Measurements from ENCODE around the gene TMEM259. TPM values are rescaled to one million over a fixed set of nuclear protein-coding genes. Genes with fewer than 3 reads are reported as not detected.

Gene TMEM259
- total and polyA plus RNA-seq, 9 of the 15 experiments (the other 6 are each of a cell fraction or from before 2014, with no cell fraction given) = 0.52 to 231 (median 63.6) TPM

DNA sequence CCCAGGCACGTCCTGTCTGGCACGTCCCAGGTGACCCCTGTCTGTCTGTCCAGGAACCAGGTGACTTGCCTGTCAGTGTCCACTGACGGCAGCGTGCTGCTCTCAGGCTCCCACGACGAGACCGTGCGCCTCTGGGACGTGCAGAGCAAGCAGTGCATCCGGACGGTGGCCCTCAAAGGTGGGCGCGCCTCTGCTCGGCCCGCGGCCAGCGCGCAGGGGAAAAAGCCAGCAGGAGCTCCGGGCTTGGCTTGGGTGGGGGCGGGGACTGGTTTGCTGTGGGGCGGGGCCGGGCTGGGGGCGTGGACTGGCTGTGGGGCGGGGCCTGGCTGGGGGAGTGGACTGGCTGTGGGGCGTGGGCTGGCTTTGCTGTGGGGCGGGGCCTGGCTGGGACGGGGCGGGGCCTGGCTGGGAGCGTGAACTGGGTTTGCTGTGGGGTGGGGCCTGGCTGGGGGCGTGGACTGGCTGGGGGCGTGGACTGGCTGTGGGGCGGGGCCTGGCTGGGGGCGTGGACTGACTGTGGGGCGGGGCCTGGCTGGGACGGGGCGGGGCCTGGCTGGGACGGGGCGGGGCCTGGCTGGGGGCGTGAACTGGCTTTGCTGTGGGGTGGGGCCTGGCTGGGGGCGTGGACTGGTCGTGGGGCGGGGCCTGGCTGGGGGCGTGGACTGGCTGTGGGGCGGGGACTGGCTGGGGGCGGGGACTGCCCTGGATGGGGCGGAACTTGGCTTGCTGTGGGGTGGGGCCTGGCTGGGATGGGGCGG, 29.6 kb downstream of the TMEM259 start (continued):
- TF ChIP-seq, protein P1, sequence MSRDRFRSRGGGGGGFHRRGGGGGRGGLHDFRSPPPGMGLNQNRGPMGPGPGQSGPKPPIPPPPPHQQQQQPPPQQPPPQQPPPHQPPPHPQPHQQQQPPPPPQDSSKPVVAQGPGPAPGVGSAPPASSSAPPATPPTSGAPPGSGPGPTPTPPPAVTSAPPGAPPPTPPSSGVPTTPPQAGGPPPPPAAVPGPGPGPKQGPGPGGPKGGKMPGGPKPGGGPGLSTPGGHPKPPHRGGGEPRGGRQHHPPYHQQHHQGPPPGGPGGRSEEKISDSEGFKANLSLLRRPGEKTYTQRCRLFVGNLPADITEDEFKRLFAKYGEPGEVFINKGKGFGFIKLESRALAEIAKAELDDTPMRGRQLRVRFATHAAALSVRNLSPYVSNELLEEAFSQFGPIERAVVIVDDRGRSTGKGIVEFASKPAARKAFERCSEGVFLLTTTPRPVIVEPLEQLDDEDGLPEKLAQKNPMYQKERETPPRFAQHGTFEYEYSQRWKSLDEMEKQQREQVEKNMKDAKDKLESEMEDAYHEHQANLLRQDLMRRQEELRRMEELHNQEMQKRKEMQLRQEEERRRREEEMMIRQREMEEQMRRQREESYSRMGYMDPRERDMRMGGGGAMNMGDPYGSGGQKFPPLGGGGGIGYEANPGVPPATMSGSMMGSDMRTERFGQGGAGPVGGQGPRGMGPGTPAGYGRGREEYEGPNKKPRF (IDR thresholded peaks at IDR 0.05; ENCODE audit: low read depth, low read length) = no peak
- TF ChIP-seq, protein P2, sequence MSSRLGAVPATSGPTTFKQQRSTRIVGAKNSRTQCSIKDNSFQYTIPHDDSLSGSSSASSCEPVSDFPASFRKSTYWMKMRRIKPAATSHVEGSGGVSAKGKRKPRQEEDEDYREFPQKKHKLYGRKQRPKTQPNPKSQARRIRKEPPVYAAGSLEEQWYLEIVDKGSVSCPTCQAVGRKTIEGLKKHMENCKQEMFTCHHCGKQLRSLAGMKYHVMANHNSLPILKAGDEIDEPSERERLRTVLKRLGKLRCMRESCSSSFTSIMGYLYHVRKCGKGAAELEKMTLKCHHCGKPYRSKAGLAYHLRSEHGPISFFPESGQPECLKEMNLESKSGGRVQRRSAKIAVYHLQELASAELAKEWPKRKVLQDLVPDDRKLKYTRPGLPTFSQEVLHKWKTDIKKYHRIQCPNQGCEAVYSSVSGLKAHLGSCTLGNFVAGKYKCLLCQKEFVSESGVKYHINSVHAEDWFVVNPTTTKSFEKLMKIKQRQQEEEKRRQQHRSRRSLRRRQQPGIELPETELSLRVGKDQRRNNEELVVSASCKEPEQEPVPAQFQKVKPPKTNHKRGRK (tag; IDR thresholded peaks at IDR 0.05) = no peak
- peak; percentile 65 for TF ChIP-seq FIP1L1 (IDR thresholded peaks at IDR 0.05; ENCODE audit: low read depth, low read length, poor library complexity, severe bottlenecking)
- TF ChIP-seq HDAC3 (IDR thresholded peaks at IDR 0.05; ENCODE audit: borderline replicate concordance, partially characterized antibody) = no peak
- TF ChIP-seq MAZ (CRISPR knock-in tag; conservative IDR thresholded peaks at IDR 0.05 in 1 of 2, IDR thresholded peaks at IDR 0.05 in 1 of 2) = 0 out of 4 replicates have a peak, but pooled peaks of 1 of the 2 experiments have one; percentile 23
- TF ChIP-seq PRMT5 (CRISPR knock-in tag; IDR thresholded peaks at IDR 0.05) = no peak
- TF ChIP-seq, protein P3, sequence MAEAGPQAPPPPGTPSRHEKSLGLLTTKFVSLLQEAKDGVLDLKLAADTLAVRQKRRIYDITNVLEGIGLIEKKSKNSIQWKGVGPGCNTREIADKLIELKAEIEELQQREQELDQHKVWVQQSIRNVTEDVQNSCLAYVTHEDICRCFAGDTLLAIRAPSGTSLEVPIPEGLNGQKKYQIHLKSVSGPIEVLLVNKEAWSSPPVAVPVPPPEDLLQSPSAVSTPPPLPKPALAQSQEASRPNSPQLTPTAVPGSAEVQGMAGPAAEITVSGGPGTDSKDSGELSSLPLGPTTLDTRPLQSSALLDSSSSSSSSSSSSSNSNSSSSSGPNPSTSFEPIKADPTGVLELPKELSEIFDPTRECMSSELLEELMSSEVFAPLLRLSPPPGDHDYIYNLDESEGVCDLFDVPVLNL (CRISPR knock-in tag; IDR thresholded peaks at IDR 0.05; ENCODE audit: low read depth) = no peak
- peak; percentile 22 for TF ChIP-seq HMGN3 (IDR thresholded peaks at IDR 0.05; ENCODE audit: borderline replicate concordance, extremely low read depth, insufficient read length, low read depth, low read length)
- TF ChIP-seq ZBTB7A (IDR thresholded peaks at IDR 0.05; ENCODE audit: borderline replicate concordance, control insufficient read depth, low read depth, low read length) = peak; percentile 59; the same call in 1 of the 2 replicates
- no peak for TF ChIP-seq LARP7 (IDR thresholded peaks at IDR 0.05)
- TF ChIP-seq ZNF143 (CRISPR knock-in tag; IDR thresholded peaks at IDR 0.05) = no peak
- no peak for TF ChIP-seq ZNF707 (CRISPR knock-in tag; conservative IDR thresholded peaks at IDR 0.05)
- TF ChIP-seq, protein P4, sequence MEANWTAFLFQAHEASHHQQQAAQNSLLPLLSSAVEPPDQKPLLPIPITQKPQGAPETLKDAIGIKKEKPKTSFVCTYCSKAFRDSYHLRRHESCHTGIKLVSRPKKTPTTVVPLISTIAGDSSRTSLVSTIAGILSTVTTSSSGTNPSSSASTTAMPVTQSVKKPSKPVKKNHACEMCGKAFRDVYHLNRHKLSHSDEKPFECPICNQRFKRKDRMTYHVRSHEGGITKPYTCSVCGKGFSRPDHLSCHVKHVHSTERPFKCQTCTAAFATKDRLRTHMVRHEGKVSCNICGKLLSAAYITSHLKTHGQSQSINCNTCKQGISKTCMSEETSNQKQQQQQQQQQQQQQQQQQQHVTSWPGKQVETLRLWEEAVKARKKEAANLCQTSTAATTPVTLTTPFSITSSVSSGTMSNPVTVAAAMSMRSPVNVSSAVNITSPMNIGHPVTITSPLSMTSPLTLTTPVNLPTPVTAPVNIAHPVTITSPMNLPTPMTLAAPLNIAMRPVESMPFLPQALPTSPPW (CRISPR knock-in tag; IDR thresholded peaks at IDR 0.05) = peak; percentile 32; the same call in 1 of the 2 replicates
- TF ChIP-seq WHSC1 (IDR thresholded peaks at IDR 0.05; ENCODE audit: low read length) = no peak
- TF ChIP-seq, protein P5, sequence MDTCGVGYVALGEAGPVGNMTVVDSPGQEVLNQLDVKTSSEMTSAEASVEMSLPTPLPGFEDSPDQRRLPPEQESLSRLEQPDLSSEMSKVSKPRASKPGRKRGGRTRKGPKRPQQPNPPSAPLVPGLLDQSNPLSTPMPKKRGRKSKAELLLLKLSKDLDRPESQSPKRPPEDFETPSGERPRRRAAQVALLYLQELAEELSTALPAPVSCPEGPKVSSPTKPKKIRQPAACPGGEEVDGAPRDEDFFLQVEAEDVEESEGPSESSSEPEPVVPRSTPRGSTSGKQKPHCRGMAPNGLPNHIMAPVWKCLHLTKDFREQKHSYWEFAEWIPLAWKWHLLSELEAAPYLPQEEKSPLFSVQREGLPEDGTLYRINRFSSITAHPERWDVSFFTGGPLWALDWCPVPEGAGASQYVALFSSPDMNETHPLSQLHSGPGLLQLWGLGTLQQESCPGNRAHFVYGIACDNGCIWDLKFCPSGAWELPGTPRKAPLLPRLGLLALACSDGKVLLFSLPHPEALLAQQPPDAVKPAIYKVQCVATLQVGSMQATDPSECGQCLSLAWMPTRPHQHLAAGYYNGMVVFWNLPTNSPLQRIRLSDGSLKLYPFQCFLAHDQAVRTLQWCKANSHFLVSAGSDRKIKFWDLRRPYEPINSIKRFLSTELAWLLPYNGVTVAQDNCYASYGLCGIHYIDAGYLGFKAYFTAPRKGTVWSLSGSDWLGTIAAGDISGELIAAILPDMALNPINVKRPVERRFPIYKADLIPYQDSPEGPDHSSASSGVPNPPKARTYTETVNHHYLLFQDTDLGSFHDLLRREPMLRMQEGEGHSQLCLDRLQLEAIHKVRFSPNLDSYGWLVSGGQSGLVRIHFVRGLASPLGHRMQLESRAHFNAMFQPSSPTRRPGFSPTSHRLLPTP (IDR thresholded peaks at IDR 0.05; ENCODE audit: borderline replicate concordance, extremely low read depth, insufficient read length) = no peak
